ENCODE measurements around the gene TUBGCP6. TPM values are rescaled to one million over a fixed set of nuclear protein-coding genes. Genes with fewer than 3 reads are reported as not detected.

Gene TUBGCP6
- total and polyA plus RNA-seq, 2 experiments from 2014 or later, result 26.2 to 31.5 TPM

DNA sequence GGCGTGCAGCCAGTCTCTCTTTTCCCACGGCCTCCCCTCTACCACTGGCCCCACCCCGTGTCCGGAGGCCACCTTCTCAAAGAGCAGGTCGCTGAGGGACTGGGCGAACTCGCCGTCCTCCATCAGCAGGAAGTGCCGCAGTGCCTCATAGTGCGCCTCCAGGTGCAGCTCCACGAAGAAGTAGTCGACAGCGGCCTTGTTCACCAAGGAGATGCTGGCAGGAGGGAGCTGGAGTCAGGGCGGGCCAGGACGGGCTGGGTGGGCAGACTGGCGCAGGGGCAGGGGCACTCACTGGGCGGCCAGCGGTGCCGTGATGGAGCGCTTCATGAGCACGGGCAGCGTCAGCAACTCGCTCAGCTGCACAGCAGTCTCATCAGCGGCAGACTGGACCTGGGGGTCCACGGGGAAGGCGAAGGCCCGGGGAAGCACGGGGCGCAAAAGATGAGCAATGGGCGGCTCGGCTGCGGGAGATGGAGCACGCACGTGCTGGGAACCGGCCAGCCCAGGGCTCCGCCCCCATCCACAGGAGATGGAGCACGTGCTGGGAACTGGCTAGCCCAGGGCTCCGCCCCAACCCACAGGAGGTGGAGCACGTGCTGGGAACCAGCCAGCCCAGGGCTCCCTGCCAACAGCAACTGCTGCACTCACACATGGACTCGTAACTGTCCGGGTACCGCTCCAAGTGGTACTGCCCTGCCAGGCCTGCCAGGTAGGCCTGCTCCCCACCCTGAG lies 25.7 kb downstream of the TUBGCP6 start:
- Histone ChIP-seq H3K4me2 (no peak overlapping the region), H3K36me3 (replicated peaks; ENCODE audit: insufficient read depth, low read depth) (no peaks in the 10 kb centered on the region), H3K4me3 (no peak overlapping the region), H3K9me2 (replicated peaks; ENCODE audit: insufficient read depth) (no peaks in the 10 kb centered on the region), H3K27me3 (no peaks in the 10 kb centered on the region), H4K20me1 (ENCODE audit: insufficient read depth, poor library complexity, severe bottlenecking) (peaks cover 10% of the 10 kb centered on the region), H2AFZ (no peak overlapping the region), H3K4me1 (ENCODE audit: insufficient read depth) (no peaks in the 10 kb centered on the region), H3K9me3 (ENCODE audit: low read depth) (no peaks in the 10 kb centered on the region), H3K79me2 (peaks cover 3% of the 10 kb centered on the region), H3K27ac (no peak overlapping the region)
- WGBS (ENCODE audit: low lambda C conversion rate, missing lambda C conversion rate), result 83% methylated on average over 42 of the region's 42 CpGs
- TF ChIP-seq, protein P1, sequence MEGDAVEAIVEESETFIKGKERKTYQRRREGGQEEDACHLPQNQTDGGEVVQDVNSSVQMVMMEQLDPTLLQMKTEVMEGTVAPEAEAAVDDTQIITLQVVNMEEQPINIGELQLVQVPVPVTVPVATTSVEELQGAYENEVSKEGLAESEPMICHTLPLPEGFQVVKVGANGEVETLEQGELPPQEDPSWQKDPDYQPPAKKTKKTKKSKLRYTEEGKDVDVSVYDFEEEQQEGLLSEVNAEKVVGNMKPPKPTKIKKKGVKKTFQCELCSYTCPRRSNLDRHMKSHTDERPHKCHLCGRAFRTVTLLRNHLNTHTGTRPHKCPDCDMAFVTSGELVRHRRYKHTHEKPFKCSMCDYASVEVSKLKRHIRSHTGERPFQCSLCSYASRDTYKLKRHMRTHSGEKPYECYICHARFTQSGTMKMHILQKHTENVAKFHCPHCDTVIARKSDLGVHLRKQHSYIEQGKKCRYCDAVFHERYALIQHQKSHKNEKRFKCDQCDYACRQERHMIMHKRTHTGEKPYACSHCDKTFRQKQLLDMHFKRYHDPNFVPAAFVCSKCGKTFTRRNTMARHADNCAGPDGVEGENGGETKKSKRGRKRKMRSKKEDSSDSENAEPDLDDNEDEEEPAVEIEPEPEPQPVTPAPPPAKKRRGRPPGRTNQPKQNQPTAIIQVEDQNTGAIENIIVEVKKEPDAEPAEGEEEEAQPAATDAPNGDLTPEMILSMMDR (IDR thresholded peaks at IDR 0.05; ENCODE audit: poor library complexity), result no peak
- TF ChIP-seq EZH2 (IDR thresholded peaks at IDR 0.05; ENCODE audit: borderline replicate concordance), result no peak
- DNase-seq (ENCODE audit: low spot score), result peak; percentile 83

DNA sequence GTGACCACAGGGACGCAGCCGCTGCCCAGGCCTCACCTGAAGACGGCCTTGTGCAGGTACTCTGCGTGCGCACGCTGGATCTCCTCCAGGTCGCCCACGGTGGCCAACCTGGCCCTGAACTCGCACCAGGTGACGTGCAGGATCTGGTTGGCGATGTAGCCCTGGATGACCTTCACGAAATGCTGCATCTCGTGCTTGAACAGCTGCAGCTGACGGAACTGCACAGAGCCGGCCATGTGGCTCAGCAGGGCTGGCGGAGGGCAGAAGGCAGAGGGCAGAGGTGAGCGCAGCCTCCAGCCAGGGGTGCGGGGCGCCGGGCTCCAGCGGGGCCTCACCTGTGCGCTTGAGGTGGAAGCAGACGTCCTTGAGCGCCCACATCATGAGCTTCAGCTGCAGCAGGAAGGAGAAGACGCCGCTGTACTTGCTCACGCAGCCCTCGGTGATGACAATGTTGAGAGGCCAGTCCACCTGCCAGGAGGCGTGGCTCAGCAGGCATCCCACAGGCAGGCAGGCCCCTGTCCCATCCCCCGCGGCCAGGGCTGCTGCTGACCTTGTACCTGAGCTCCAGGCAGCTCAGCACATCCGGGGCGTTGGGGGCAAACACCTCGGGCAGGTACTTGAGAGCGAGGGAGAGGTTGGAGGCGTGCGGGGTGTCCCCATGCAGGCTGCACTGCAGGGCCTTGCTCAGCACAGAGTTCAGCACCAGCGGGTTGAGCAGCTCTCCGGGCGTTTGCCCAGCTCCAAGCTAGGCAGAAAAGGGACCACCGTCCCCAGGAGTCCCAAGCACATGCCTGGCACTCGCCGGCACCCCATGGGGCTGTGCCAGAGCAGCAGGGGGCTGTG lies 26.4 kb downstream of the TUBGCP6 start:
- no peak for DNase-seq (ENCODE audit: low spot score)
- WGBS (ENCODE audit: low lambda C conversion rate, missing lambda C conversion rate), result 90% methylated on average over 39 of the region's 43 CpGs
- H3K36me3 ChIP-seq (replicated peaks; ENCODE audit: insufficient read depth, low read depth), result no peaks in the 10 kb centered on the region

DNA sequence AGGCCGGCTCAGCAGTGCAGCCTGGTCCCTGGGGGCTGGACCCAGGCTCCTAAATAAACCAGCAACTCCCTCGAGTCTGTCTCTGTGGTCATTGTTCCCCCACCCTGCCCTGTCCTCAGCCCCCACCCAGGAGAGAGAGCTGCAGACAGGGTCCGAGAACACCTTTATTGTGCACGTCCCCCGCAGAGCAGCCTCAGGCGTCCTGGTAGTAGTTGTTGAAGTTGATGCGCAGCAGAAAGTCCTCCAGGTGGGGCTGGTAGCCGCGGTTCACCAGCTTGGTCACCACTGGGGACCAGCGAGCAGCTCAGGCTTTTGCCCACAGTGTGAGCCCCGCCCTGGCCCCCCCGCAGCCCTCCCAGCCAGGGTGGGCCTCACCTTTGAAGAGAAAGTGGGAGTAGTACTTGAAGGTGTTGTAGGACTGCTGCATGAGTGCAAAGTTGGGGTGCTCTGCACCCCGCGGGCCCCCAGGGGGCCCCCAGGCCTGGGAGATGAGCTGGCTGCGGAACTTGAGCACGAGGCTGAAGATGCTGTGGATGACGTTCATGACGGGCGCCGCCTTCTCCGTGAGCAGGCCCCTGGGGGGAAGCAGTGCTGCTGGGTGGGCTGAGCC lies 27.2 kb downstream of the TUBGCP6 start:
- Histone ChIP-seq H4K20me1 (ENCODE audit: insufficient read depth, poor library complexity, severe bottlenecking) (peaks cover 15% of the 10 kb centered on the region), H3K4me1 (ENCODE audit: insufficient read depth) (no peaks in the 10 kb centered on the region), H3K4me3 (no peak overlapping the region), H3K79me2 (peaks cover 18% of the 10 kb centered on the region), H3K9me2 (replicated peaks; ENCODE audit: insufficient read depth) (no peaks in the 10 kb centered on the region), H2AFZ (no peak overlapping the region), H3K27ac (no peak overlapping the region), H3K27me3 (no peaks in the 10 kb centered on the region), H3K36me3 (replicated peaks; ENCODE audit: insufficient read depth, low read depth) (no peaks in the 10 kb centered on the region), H3K9me3 (ENCODE audit: low read depth) (no peaks in the 10 kb centered on the region), H3K4me2 (no peak overlapping the region)
- WGBS (ENCODE audit: low lambda C conversion rate, missing lambda C conversion rate), result 93% methylated on average over 19 of the region's 21 CpGs
- no peak for DNase-seq (ENCODE audit: low spot score)
- TF ChIP-seq EZH2phosphoT487 (IDR thresholded peaks at IDR 0.05; ENCODE audit: low read depth, severe bottlenecking, unreplicated experiment), result no peak
- TF ChIP-seq, protein P1 (IDR thresholded peaks at IDR 0.05; ENCODE audit: poor library complexity), result no peak
- TF ChIP-seq EZH2 (IDR thresholded peaks at IDR 0.05; ENCODE audit: borderline replicate concordance), result no peak

More for the DNA sequence above, 26.4 kb downstream of the TUBGCP6 start:
- TF ChIP-seq, protein P1 (IDR thresholded peaks at IDR 0.05; ENCODE audit: poor library complexity), result no peak
- no peak overlapping the region for H2AFZ ChIP-seq
- H3K9me2 ChIP-seq (replicated peaks; ENCODE audit: insufficient read depth), result no peaks in the 10 kb centered on the region
- no peak overlapping the region for H3K4me3 ChIP-seq
- peaks cover 11% of the 10 kb centered on the region for H3K79me2 ChIP-seq
- no peak overlapping the region for H3K27ac ChIP-seq
- no peaks in the 10 kb centered on the region for H3K9me3 ChIP-seq (ENCODE audit: low read depth)
- no peak overlapping the region for H3K4me2 ChIP-seq
- no peaks in the 10 kb centered on the region for H3K4me1 ChIP-seq (ENCODE audit: insufficient read depth)
- peaks cover 15% of the 10 kb centered on the region for H4K20me1 ChIP-seq (ENCODE audit: insufficient read depth, poor library complexity, severe bottlenecking)
- H3K27me3 ChIP-seq, result no peaks in the 10 kb centered on the region

Measured in hepatocyte (in vitro differentiated cells).